DND-41 (cell line): ENCODE measurements around the gene FBRSL1.

Experiments used
- ATAC-seq: fragments of 200-7000 bp; cut with Tn5 transposase; 3 replicates; pipeline ENCODE4 v1.9.1; 2021; ENCODE audit warnings: low read depth; ENCODE audit not compliant: insufficient read depth
- DNase-seq: peaks from one replicate; pipeline ENCODE4 v3.0.0-alpha.2; 2020
- H2AFZ ChIP-seq: 2 replicates; pipeline ENCODE4 v1.6.0; 2012; ENCODE audit warnings: low read depth, low read length
- H3K27ac ChIP-seq: 2 replicates; pipeline ENCODE4 v1.5.1; 2012; ENCODE audit warnings: low read length, inconsistent platforms
- H3K27me3 ChIP-seq: fragments of 200-600 bp; sonication (generic); 2 replicates; pipeline ENCODE4 v1.6.0; 2012; ENCODE audit warnings: low read length, mild to moderate bottlenecking, inconsistent platforms; ENCODE audit not compliant: insufficient read depth, poor library complexity
- H3K36me3 ChIP-seq: 2 replicates; pipeline ENCODE4 v1.5.1; 2012; ENCODE audit warnings: low read length, inconsistent platforms; ENCODE audit not compliant: insufficient read depth
- H3K4me1 ChIP-seq: 2 replicates; pipeline ENCODE4 v1.5.1; 2012; ENCODE audit warnings: mild to moderate bottlenecking, low read length; ENCODE audit not compliant: insufficient read depth
- H3K4me2 ChIP-seq: 2 replicates; pipeline ENCODE4 v1.6.0; 2012; ENCODE audit warnings: mild to moderate bottlenecking, moderate library complexity, low read length, inconsistent platforms; ENCODE audit not compliant: insufficient read depth
- H3K4me3 ChIP-seq, 2 experiments: fragments of 200-600 bp in 1 of 2; shearing (Covaris generic) in 1 of 2; 2 replicates each; pipeline ENCODE4 v1.5.1; 2012 to 2016; ENCODE audit warnings: inconsistent platforms in 2 of 2, low read length in 2 of 2, mild to moderate bottlenecking in 2 of 2, low read depth in 1 of 2, moderate library complexity in 1 of 2
- H3K79me2 ChIP-seq: 2 replicates; pipeline ENCODE4 v1.6.0; 2012; ENCODE audit warnings: low read length, inconsistent platforms; ENCODE audit not compliant: insufficient read depth
- H3K9ac ChIP-seq: 2 replicates; pipeline ENCODE4 v1.6.0; 2012; ENCODE audit warnings: low read depth, mild to moderate bottlenecking, inconsistent platforms, low read length, moderate library complexity
- H3K9me3 ChIP-seq: 2 replicates; pipeline ENCODE4 v1.5.1; 2012; ENCODE audit warnings: low read length, moderate library complexity, mild to moderate bottlenecking, inconsistent platforms; ENCODE audit not compliant: insufficient read depth, severe bottlenecking
- H4K20me1 ChIP-seq: 2 replicates; pipeline ENCODE4 v1.6.0; 2012; ENCODE audit warnings: low read length; ENCODE audit not compliant: insufficient read depth
- CTCF ChIP-seq: IDR thresholded peaks from 2 replicates; pipeline ENCODE4 v1.5.1; 2012; ENCODE audit warnings: borderline replicate concordance, low read length, moderate library complexity, mild to moderate bottlenecking; ENCODE audit not compliant: poor library complexity, severe bottlenecking; ENCODE audit errors: extremely low read depth
- EZH2 ChIP-seq: IDR thresholded peaks from 3 replicates; pipeline ENCODE4 v1.6.1; 2012; ENCODE audit warnings: borderline replicate concordance, low read depth, mild to moderate bottlenecking, moderate library complexity, low read length, inconsistent platforms; ENCODE audit not compliant: severe bottlenecking

FBRSL1 gene

DNA sequence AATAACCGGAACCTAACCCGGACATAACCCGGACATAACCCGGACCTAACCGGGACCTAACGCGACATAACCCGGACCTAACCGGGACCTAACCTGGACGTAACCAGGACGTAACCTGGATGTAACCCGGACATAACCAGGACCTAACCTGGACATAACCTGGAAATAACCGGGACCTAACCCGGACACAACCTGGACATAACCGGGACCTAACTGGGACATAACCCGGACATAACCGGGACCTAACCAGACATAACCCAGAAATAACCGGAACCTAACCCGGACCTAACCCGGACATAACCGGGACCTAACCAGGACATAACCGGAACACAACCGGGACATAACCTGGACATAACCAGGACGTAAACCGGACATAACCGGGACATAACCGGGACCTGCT, 6.7 kb upstream of the FBRSL1 start:
- no peak for ATAC-seq
- H3K36me3 ChIP-seq = no peaks in the 10 kb centered on the region
- no peak overlapping the region for H3K4me3 ChIP-seq
- peaks cover 4% of the 10 kb centered on the region for H3K4me1 ChIP-seq
- H3K79me2 ChIP-seq = no peaks in the 10 kb centered on the region
- H3K9me3 ChIP-seq = no peaks in the 10 kb centered on the region
- TF ChIP-seq EZH2 (no peak), CTCF (no peak)
- H2AFZ ChIP-seq = no peak overlapping the region
- no peak overlapping the region for H3K9ac ChIP-seq
- H3K27me3 ChIP-seq = no peaks in the 10 kb centered on the region
- no peak overlapping the region for H3K4me2 ChIP-seq
- DNase-seq = no peak
- no peaks in the 10 kb centered on the region for H4K20me1 ChIP-seq
- H3K27ac ChIP-seq = no peak overlapping the region

- no peaks in the 10 kb centered on the region for H3K27me3 ChIP-seq
- no peak overlapping the region for H3K27ac ChIP-seq
- no peak overlapping the region for H2AFZ ChIP-seq
- no peaks in the 10 kb centered on the region for H3K79me2 ChIP-seq
- H3K36me3 ChIP-seq = no peaks in the 10 kb centered on the region
- H3K4me1 ChIP-seq = peaks cover 8% of the 10 kb centered on the region
- no peak for ATAC-seq
- H4K20me1 ChIP-seq = no peaks in the 10 kb centered on the region
- TF ChIP-seq EZH2 (no peak), CTCF (no peak)
- no peaks in the 10 kb centered on the region for H3K9me3 ChIP-seq
- no peak overlapping the region for H3K9ac ChIP-seq
- no peak overlapping the region for H3K4me2 ChIP-seq
- no peak overlapping the region for H3K4me3 ChIP-seq
- DNase-seq = no peak
Observed at GRCh38 chr12:132483612-132484011, 6.3 kb upstream of the FBRSL1 start.

- Histone ChIP-seq H3K4me1 (peaks cover 15% of the 10 kb centered on the region), H3K79me2 (no peaks in the 10 kb centered on the region), H3K27me3 (no peaks in the 10 kb centered on the region), H3K4me2 (no peak overlapping the region), H3K27ac (no peak overlapping the region), H4K20me1 (no peaks in the 10 kb centered on the region), H3K9ac (no peak overlapping the region), H3K9me3 (no peaks in the 10 kb centered on the region), H3K36me3 (no peaks in the 10 kb centered on the region), H2AFZ (no peak overlapping the region), H3K4me3 (no peak overlapping the region)
- ATAC-seq = no peak
- no peak for DNase-seq
- no peak for TF ChIP-seq EZH2
- TF ChIP-seq CTCF = no peak
Observed at GRCh38 chr12:132484183-132484890, 5.6 kb upstream of the FBRSL1 start.
